ENCODE data around the gene CMPK2.

- TF ChIP-seq POLR2A (IDR thresholded peaks at IDR 0.05) (no peak), CTCF (IDR thresholded peaks at IDR 0.05) (no peak)
These were observed 57.3 kb downstream of the CMPK2 start for GRCh38 chr2:6808426-6808825.
